HG02571 (cell line): Measurements from ENCODE around the gene RANBP6.
"Not testable (repeated sequence)": the region's sequence is repeated elsewhere in the genome, so short reads cannot be mapped to it uniquely, and the experiment has no call there.

Experiments used
- ATAC-seq: cut with Tn5 transposase; IDR thresholded peaks from one replicate; pipeline ENCODE4 v1.9.1; 2021; ENCODE audit warnings: mild to moderate bottlenecking, moderate library complexity; ENCODE audit not compliant: unreplicated experiment

The RANBP6 gene

DNA sequence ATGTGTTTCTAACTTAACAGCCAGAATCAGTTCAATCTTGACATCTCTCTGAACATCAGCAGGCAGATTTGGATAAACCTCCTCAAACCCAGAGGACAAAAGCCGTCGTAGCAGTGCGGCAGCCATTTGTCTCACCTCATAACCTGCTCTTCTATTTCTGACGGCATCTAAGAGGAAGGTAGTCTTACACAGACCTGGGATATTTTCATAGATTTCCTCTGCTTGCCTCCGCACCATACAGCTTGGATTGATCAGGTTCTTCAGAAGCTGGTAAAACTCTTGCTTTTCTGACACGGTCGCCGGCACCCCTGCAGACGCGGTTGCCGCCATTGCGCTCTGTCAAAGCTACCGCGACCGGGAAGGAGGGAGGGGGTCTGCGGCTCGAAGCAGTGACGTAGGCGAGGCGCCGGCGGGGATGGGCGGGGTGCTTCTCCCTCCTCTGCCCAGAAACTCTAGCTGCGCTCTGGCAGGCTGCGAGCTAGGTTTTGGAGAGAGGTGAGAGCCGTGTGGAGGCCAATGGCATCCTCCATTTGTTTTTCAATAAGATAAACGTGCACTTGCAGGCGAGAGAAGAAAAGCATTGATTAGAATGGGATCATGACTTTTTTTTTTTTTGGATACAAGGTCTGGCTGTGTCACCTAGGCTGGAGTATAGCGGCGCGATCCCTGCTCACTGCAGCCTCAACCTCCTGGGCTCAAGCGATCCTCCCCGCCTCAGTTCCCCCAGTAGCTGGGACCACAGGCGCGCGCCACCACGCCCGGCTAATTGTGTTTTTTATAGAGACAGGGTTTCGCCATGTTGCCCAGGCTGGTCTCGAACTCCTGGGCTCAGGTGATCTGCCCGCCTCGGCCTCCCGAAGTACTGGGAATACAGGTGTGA, at the start of gene RANBP6:
TSS of gene RANBP6 (minus strand) at position 347 of the 880 bp plus-strand sequence. CDS start at position 330, 17 bp downstream.
- peak; percentile 98 for ATAC-seq

DNA sequence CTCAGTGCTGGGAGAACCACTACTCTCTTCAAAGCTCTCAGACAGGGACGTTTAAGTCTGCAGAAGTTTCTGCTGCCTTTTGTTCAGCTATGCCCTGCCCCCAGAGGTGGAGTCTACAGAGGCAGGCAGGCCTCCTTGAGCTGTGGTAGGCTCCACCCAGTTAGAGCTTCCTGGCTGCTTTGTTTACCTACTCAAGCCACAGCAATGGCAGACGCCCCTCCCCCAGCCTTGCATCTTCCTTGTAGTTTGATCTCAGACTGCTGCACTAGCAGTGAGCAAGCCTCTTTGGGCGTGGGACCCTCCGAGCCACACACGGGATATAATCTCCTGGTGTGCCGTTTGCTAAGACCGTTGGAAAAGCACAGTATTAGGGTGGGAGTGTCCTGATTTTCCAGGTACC, 47.7 kb upstream of the RANBP6 start:
- not testable (repeated sequence) for ATAC-seq

DNA sequence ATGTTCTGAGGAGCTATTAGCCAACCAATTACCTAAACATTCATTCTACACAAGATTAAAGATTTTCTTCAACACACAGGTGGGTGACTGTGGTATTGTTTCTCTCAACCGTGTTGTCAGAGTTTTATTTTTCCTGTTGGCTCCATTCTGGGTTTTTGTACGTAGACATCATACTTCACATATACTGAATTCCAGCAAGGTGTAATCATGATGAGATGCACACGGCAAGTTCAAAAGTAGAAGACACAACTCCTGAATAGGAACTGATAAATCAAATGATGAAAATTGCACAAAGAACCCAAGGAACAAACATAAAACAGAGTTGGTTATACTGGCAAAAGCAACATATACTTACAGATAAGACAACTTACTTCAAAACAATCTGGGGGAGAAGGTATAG, 40.2 kb upstream of the RANBP6 start:
- no peak for ATAC-seq

DNA sequence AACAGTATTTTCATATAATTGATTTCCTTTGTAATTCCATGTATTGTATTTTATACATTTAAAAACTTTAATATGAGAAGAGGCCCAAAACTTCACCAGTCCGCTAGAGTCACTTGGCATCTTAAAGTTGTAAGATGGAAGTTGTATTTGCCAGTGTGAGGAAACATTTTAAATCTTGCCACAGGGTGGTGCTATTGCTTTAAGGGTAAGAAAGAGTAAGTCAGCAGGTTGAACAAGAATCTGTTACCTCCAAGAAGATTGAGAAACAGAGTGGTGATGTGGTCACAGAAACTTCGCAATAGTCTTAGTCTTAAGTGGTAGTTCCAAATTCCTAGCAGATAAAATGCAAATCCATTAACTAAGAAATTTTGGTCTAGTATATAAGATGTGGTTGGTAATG, 39.8 kb upstream of the RANBP6 start:
- ATAC-seq: no peak

DNA sequence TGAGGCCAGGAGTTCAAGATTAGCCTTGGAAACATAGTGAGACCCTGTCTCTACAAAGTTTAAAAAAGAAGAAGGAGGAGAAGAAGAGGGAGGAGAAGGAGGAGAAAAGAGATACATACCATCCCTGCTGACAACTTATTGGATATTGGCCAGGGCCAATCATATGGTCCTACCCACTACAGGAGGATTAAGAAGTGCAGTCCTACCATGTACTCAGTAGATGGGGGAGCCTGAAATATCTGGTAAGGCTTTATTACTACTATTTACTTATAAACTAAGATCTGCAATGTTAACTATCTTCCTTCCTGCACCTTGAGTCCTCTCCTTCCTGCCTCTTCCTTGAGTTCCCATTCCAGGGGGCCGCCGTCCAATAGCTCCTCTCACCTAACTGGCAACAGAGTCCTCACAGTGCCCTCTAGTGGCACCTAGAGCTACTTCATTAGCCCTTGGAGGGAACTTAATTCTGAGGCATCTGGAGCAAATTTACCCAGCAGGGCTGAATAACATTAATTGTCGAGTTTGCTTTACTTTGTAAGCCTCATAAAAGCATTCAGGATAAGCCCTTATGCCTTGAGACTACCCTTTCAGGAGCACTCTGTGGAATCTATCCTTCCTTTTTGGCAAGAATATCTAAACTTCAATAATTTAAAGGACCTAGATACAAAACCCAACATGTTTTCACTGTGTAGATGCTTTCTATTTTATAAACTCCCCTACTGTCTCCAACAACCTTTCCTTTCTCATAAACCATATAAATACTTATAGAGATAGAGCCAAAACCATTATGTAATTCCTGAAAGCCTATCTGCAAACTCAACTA, 39.1 kb upstream of the RANBP6 start:
- ATAC-seq: no peak

DNA sequence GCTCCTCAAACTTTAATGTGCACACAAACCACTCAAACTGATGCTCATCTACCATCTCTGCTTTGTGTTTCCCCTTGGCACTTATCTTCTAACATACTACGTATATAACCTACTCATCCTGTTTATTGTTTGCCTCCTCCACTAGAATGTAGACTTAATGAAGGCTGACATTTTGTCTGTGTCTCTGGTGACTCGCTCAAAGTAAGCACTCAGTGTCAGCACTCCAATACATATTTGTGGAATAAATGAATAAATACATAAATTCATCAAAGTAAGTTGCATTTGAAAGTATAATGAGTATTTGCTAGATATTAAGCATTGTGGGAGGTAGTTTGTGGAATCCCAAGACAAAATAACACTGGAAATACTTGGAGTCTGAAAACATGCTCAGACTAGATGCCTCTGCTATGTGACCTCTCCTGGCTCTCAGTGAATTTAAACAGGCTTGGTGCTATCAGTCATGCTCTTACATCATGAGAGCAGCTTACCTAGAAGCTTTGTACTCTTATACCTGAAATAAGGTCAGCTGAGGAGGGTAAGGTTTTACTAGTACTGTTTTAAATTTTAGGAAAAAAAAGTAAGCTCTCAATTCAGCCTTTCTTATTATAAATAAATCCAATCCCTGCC, 37.0 kb upstream of the RANBP6 start:
- ATAC-seq: no peak

DNA sequence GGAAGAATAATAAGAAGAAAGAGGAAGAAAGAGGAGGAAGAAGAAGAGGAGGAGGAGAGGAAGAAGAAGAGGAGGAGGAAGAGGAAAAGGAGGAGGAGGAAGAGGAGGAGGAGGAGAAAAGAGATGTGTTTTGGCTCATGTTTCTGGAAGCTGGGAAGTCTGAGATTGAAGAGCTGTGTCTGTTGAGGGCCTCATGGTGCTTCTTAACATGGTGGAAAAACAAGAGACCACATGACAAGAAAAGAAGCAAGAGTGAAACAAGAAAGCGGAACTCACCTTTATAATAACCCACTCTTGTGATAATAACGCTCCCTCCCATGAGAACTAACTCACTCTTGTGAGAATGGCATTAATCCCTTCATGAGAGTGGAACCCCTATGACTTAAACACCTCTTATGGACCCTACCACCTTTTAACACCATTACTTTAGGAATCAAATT, 36.1 kb upstream of the RANBP6 start:
- ATAC-seq: peak; percentile 70

DNA sequence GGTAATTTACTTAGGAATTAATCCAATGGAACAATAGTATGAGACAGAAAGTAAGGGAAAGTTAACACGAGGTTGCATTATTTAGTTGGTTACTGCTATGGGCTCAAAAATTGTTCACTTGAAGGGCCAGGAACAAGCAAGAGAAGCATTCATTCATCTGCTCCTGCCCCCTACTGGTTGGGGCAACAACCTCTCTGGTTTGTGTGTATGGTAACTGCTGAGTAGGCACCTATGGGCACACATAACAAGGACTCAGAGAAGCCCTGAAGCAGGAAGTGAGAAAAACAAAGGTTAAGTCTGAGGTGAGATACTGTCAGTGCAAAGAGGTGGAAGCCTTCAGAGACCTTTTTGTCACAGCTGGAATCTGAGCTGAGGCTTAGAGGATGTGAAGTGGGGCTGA, 34.4 kb upstream of the RANBP6 start:
- no peak for ATAC-seq

DNA sequence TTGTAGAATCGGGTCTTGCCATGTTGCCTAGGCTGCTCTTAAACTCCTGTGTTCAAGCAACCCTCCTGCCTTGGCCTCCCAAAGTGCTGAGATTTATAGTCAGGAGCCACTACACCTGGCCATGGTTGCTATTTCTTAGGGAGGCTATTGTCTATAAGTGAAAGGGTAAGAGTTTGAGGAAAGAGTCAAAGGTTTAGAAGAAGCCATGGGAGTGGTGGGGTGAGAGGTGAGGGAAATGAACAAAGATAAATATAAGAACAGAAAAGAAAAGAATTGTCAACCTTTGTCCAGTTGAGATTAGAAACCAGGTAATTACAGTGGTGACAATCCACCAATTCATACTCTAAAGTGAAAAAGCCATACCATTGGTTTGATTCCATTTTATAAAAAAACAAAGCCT, 32.6 kb upstream of the RANBP6 start:
- no peak for ATAC-seq

DNA sequence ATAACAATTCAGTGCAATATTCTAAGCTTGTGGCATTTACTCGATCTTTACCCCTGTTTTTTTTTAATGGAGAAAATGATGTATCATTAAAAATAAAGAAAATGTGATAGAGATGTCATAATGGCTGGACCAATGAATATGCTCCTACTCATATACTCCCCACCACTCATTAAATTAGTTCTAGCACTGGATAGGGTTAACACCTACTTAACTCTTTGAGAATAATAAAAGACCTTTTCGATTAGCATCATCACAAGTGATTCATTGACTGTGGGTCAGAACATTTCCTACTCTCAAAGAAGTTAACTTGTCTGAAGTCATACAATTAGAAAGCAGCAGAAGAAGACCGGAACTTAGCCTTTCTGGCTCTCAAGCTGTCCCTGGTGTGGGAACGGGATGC, 31.6 kb upstream of the RANBP6 start:
- ATAC-seq: no peak

DNA sequence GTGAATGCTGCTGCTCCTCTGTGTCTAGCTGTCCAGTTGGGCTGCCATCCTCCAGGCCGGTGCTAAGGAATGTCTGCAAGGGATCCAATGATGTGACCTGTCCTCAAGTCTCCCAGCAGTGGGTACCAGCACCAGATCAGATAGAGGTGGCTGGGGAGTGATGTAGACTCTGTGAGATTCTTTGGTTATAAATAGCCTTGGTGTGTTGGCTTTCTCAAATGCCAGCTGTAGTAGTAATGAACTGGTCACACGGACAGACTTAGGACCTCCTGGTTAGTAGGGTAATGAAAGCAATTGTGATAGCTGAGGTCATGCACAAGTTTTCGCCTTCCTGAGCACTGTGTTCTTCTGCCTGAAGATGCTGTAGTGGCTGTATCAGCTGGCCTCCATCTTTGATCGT, 29.9 kb upstream of the RANBP6 start:
- no peak for ATAC-seq

DNA sequence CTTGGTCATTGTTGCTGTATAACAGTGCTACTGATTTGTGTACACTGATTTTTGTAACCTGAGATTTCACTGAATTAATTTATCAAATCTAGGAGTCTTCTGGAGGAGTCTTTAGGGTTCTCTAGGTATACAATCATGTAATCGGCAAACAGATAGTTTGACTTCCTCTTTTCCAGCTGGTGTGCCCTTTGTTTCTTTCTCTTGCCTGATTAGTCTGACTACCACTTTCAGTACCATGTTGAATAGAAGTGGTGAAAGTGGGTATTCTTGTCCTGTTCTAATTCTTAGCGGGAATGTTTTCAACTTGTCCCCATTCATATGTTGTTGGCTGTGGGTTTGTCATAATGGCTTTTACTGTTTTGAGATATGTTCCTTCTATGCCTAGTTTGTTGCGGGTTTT, 24.7 kb upstream of the RANBP6 start:
- no peak for ATAC-seq

DNA sequence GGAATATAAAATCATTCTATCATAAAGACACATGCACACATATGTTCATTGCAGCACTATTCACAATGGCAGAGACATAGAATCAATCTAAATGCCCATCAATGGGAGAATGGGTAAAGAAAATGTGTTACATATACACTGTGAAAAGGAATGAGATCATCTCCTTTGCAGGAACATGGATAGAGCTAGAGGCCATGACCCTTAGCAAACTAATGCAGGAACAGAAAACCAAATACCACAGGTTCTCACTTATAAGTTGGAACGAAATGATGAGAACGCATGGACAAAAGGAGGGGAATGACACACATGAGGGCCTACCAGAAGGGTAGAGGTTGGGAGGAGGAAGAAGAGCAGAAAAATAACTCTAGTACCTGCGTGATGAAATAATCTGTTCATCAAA, 21.0 kb upstream of the RANBP6 start:
- ATAC-seq: no peak

DNA sequence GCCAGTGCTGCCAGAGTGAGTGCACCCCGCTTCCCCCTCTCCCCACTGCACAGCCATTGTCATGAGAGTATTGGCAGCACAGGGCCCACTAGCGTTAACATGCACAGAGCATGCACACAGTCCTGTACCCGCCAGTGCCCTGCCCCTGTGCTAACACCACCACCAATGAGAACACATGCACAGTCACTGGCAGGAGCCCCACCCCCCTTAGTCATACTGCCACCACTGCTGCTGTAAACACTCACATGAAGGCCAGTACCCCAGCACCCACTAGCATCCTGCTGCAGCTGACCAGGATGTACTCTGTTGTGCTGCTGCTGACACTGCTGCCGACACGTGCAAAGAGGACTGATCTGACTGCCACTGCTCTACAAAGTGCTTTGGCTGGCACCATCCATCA, 19.5 kb upstream of the RANBP6 start:
- ATAC-seq: no peak

DNA sequence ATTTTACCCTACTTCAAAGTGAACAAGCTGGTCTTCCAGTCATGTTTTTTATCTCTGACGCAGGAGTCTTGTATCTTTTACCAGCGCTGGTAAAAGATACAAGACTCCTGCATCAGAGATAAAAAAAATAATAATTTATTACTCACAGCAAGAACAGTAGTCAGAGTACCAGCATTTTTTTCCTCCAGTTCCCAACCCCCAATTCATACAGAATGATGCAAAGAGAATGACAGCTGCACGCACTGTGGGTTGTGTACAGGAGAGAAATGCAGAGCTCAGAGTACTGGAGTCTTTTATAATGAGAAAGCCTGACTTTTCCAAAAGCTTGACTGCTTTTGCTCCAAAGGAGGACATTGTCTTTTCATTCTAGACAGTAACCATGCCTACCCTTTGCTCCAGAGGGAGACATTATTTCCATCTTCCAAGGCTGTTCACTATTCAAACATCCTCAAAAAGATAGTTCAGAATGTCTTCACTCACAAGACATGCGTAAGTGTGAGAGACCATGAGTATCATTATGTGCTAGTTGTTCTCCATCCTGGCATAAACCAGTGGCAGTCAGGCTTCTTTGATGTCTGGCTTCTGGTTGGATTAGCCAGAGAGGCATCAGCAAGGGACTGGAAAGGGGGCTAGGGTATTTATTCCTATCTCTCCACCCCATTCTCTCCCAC, 14.3 kb upstream of the RANBP6 start:
- no peak for ATAC-seq

DNA sequence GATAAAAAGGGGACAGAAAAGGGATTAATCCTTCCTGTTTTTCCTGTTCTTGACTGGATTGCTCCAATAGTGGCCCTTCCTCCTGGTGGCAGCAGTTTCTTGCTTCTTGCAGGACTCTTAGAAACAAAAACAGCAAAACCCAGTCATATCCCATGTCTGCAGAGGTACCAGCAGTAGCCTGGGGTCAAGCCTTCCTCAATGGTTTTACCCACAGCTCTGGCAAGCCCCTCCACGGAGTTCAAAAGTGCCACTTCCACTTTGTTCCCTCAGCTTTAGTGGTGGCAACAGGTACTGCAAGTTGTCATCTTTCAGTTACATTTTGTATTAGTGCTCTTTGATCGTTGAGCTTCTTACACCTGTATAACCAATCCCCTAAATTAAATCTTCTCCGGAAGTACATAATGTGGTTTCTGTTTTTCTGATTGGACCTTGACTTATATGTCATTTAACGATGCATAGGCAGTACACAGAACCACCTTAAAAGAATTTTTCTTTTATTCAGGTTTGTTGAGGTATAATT, 8.7 kb upstream of the RANBP6 start:
- peak; percentile 50 for ATAC-seq

DNA sequence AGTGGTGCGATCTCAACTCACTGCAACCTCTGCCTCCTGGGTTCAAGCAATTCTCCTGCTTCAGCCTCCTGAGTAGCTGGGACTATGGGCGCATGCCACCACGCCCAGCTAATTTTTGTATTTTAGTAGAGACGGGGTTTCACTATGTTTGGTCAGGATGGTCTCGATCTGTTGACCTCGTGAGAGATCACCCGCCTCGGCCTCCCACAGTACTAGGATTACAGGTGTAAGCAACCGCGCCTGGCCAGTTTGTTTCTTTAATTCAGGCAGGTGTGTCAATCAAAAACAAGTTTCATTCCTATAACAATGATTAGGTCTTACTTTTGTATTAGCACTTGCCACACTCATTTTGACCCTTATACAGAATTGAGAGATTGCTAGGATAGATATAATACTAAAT, 1.6 kb upstream of the RANBP6 start:
- ATAC-seq: not testable (repeated sequence)

DNA sequence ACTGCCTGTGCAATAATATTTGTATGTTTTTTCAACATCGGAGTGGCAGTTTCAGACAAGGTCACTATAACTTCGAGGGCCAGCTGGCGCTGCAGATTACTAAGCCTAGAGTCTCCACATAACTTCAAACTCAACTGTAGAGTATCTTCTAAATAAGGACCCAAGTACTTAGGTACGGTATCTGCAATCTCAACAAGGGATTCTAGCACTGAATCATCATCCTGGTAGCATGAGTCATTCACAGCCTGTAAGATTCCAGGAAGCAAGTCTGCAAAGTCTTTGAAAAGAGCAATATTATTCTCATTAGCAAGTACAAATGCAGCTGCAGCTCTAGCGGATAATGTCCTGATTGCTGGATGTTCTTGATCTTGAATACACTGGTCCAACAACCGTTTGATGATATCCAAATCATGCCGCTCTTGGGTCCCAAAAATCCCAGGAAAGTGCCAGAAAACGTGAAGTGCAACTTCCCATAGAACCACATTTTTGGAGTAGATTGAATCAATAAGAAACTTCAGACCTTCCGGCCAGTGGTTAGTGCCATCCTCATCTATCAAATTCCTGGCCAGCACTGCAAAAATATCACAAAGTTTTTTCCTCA, 654 bp downstream of the RANBP6 start:
- no peak for ATAC-seq

DNA sequence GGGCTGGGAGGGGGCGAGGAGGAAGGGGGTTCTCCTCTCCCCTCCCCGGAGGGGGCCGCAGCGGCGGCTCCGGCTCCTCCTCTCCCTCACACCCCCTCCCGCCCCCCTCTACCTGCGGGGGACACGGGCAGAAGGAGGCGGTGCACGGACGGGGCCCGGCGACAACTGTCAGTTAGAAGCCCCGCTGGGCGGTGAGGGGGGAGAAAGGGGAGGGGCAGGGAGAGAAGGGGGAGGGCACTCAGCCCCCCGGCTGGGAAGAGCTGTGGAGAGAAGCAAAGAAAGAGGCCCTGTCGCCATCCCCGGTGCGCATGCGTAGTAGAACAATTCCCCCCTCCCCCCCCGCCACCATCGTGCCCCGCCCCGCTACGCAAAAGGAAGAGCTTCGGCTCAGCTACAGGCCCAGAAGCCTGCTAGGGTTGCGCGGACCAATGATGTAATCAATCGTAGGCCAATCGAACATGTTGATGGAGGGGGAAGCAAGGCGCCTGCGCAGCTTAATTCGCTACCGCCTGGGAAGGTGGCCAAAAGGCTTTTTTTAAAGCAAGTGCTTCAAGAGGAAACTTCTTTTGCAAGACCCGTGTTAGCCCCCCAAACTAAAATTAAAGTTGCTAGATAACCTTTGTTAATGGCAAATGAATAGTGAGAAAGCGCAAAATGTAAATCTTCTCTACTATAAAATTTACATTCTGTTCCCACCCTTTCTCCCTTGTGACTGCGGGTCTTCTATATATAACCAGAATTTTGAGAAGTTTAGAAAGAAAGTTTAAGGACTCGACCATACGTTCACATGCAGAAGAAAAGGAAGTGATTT, 7.0 kb downstream of the RANBP6 start:
- peak; percentile 62 for ATAC-seq
